DND-41 (cell line): Measurements from ENCODE around the gene FOCAD.

ENCODE experiments used
- CTCF ChIP-seq: IDR thresholded peaks from 2 replicates; pipeline ENCODE4 v1.5.1; 2012; ENCODE audit warnings: borderline replicate concordance, low read length, moderate library complexity, mild to moderate bottlenecking; ENCODE audit not compliant: poor library complexity, severe bottlenecking; ENCODE audit errors: extremely low read depth
- EZH2 ChIP-seq: IDR thresholded peaks from 3 replicates; pipeline ENCODE4 v1.6.1; 2012; ENCODE audit warnings: borderline replicate concordance, low read depth, mild to moderate bottlenecking, moderate library complexity, low read length, inconsistent platforms; ENCODE audit not compliant: severe bottlenecking

GRCh38 chr9:20811872-20812271 lies 127.8 kb downstream of the FOCAD start:
- TF ChIP-seq CTCF: no peak
- TF ChIP-seq EZH2: no peak
